Glomerular endothelial cell (primary cell): Measurements from ENCODE around the gene KCNMB4. TPM values are rescaled to one million over a fixed set of nuclear protein-coding genes. Genes with fewer than 3 reads are reported as not detected.

Experiments
- total RNA-seq: library from RNA; depleted of rRNA; stranded (reverse); fragments of >200 nt; gene quantifications from 2 replicates; pipeline ENCODE4 v1.2.3, GENCODE V29; 2015

The KCNMB4 gene
- total RNA-seq, 1 donor from 2014 or later: 3.0 TPM

Other genes starting within 250 kb of the KCNMB4 start
- gene CNOT2, start 122.9 kb upstream of the KCNMB4 start, total RNA-seq: 75.6 and 108 TPM in 2 replicates